Esophagus muscularis mucosa (tissue), 3 donors: ENCODE measurements around the gene OR2Z1.

Source experiments
- CTCF ChIP-seq, 3 experiments: fragments of 200-600 bp in 2 of 3; fragments of 450-650 bp in 1 of 3; sonication (generic) in 2 of 3; IDR thresholded peaks; one replicate each; pipeline ENCODE4 v1.5.1; 2017 to 2019; ENCODE audit warnings: antibody characterized with exemption in 3 of 3, mild to moderate bottlenecking in 2 of 3, moderate library complexity in 1 of 3
- POLR2A ChIP-seq: fragments of 450-650 bp; IDR thresholded peaks from one replicate; pipeline ENCODE4 v1.6.1; 2017; ENCODE audit warnings: antibody characterized with exemption, moderate library complexity, mild to moderate bottlenecking, low read depth
- POLR2AphosphoS5 ChIP-seq, 2 donors: sonication (generic); formaldehyde crosslinking; IDR thresholded peaks; one replicate each; pipeline ENCODE4 v1.6.1; 2017; ENCODE audit warnings: antibody characterized with exemption in 2 of 2

- TF ChIP-seq CTCF (IDR thresholded peaks at IDR 0.05) (no peak), POLR2A (no peak), POLR2AphosphoS5 (IDR thresholded peaks at IDR 0.05) (no peak)
These were observed 10.2 kb downstream of the OR2Z1 start for GRCh38 chr19:8731428-8732169.
